Colon (tissue), 2 donors: Measurements from ENCODE around the gene IQSEC3.
"Not testable (repeated sequence)": the region's sequence is repeated elsewhere in the genome, so short reads cannot be mapped to it uniquely, and the experiment has no call there.

Experiments
- FAIRE-seq: peaks from 2 replicates; lab custom pipeline; 2012; peaks lifted over from hg19 to GRCh38; lab: Jason Lieb, UNC
- donor health status: control.
- donor health status: control.

The IQSEC3 gene

DNA sequence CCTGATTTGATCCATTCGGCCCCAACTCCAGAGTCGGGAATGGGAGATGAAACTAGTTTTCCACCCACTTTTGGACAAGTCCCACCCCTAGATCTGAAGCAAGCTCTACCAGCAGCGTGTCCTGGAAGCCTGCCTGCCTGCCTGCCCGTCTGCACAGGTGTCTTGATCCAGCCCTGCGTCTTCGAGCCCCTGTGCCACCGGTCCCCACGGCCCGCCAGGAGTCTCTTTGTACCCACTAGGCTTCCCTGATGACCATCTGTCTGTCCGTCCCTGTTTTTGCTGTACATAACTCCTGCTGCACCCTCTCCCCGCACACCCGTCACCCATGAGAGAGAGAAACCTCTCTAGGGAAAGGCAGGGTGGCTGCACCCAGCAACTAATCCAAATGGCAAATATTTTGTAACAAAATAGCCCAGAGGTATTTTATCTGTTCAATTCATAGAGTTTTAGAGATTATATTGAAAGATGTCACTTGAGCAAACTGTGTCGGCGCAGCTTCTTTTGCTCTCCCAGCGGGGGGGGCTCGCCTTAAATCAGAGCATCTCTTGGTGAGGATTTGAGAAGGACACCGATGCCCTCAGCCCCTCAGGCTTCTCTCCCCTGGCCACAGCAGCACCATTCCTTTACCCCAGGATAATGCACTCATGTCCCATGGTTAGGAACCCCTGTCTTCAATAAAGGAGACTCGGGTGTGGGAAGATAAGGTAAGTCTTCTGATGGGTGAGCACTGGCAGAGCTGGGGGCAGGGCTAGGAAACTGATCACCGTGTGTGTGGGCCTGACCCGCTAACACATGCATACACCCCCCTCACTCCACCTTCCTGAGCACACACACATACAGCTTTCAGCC lies 111.6 kb downstream of the IQSEC3 start:
- FAIRE-seq, result no peak

DNA sequence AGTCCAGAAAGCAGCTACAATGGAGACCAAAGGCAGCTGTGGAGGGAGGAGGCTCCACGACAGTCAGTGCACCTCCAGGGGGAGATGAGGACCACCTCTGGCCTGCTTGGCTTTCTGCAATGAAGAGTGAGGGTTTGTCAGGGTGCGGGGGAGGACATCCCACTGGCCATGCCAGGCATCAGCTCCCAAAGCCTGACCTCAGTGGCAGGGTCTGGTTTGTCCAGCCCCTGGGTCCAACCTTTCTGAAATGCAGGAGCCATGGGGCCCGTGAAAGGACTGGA lies 112.2 kb downstream of the IQSEC3 start:
- FAIRE-seq, result no peak

DNA sequence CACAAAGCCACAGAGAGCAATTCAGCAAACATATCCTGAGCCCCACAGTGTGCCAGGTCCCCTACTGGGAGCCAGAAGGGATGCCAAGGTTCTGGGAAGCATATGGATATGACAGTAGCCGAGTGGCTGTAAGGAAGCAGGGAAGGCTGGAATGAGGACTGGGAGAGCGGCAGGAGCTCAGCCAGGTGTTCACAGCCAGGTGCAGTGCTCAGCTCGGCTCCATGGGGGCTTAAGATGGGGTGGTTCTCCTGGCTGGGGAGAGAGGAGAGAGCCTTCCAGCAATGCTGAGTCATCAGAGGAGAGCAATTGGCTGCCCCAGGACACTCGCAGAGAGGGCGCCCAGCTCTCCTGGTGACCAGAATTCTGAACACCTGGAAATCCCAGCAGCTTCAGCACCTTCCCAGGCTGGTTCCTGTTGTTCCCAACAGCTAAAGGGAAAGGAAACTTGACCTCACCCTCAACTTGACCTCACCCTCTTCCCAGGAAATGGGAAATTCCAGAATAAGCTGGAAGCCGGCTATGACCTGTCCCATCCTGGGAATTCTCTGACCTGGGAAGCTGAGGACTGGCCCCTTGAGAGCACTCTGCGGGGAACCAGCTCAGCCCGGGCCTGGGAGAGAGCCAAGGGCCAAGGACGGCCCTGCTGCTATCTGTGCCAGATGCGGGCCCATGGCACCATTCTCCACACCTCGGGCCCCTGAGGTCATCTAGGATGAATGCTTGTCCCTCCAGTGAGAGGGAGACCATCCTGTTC lies 112.7 kb downstream of the IQSEC3 start:
- no peak for FAIRE-seq

DNA sequence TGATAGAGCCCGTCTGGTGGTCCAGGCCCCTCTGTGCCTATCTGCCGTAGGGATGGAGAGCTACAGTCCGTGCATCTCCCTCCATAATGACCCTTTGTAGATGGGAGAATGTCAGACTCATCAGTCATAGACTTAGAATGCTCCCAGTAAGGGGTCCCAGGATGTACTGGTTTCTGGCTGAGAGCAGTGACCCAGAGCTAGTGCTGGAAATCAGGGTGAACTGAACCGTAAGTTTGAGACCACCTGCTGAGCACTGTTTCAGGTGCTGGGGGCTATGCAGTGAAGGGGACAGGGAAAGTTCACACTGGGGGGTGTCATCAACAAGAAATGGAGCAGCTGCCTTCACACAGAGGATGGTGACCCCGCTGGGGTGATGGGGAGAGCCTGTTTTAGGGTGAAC lies 113.3 kb downstream of the IQSEC3 start:
- no peak for FAIRE-seq

DNA sequence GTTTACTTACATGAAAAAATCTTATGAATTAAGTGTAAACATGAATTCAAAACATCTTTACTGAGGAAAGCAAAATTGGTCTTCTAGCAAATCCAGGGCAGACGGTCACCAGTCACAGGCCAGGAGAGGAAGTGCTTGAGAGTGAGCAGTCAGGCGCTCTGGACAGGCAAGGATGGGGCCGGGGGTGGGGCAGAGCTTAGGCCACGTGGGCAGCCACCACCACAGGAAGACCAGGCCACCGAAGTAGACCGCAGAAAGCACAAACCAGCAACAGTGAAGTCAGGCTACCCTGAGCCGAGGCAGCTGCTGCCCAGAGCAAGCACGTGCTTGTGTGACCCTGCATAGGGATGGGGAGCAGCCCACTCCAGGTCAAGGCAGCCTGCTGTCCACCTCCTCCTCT lies 113.9 kb downstream of the IQSEC3 start:
- no peak for FAIRE-seq

DNA sequence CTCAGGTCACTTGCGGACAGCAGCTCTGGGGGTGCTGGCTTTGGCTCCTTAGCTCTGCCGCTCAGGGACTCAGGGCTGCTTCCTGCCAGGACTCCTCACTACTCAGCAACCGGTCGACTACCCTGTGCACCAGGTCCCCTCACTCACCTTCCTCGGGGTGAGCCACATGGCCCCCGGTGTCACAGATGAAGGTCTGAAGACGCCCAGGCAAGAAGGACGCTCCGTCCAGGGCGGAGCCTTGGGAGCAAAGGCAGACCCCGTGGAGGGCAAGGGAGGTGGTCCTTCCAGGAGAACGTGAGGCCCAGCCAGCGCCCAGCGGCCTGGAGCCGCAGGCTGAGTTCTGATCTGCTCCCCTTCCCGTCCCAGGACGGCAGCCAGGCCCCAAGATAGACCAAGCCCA lies 115.4 kb downstream of the IQSEC3 start:
- no peak for FAIRE-seq

DNA sequence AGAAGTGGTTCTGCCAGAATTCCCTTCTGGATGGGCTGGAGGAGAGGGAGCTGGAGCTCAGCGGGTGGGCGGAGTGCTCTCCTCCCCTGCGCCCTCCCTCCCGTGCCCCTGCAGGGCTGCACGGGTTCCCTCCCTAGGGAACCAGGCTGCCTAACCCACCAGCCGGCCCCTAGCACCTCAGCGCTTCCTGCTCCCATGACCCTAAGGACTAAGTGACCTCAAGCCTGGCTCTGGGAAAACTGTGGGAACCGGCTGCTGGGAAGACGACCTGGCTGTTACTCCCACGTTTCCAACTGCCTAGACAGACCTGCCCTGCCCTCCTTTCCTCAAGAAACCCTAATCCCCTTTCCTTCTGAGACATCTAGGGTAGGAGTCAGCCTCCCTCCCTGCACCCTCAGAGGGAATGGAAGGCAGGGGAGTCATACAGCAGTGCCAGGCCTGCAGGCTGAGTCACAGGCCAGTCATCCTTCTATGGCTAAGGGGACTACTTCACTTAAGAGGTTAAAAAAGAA lies 115.9 kb downstream of the IQSEC3 start:
- FAIRE-seq, result no peak

DNA sequence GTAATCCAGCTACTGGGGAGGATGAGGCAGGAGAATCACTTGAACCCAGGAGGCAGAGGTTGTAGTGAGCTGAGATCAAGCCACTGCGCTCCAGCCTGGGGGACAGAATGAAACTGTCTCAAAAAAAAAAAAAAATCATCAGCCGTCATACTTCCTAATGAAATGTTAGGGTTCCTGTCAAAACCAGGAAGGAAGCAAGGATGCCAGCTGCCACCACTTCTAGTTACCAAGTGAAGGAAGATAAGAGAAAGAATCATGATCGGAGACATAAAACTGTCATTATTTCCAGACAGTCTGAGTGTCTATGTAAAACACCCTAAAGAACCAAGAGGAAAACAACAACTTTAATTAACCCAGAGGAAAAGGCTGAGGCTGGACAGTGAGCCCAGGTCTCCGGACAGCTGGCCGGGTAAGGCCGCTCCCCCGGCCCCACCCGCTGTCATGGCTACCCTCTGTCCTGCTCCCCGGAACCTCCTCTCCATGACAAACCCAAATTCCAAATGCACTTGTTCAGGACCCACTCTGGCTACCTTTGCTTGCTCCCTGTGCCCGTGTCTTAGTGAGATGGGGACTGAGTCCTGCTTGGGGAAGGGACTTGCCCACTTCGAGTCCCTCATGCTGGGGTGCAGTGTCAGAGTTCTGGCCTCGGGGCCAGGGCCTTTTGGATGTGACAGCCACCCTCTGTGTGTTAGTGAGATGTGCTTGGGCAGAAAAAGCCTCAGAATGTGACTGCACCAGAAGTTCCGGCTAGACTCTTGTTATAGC lies 118.4 kb downstream of the IQSEC3 start:
- no peak for FAIRE-seq

DNA sequence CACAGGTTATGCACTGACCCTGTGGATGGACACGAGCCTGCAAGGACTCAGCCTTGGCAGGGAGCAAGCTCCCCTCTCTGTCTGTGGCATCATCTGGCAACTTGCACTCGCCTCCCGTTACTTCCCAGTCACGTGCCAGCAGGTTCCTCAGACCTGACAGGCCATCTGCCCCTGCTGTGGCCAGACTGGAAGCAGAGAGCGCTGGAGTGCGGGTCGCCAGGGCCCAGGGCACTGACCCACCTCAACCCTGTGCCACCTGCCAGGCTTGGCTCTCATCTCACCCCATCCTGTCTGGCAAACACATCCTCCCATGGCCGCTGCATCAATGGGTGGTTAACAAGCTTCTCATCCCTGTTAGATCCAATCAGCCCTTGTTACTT lies 119.0 kb downstream of the IQSEC3 start:
- FAIRE-seq, result no peak

DNA sequence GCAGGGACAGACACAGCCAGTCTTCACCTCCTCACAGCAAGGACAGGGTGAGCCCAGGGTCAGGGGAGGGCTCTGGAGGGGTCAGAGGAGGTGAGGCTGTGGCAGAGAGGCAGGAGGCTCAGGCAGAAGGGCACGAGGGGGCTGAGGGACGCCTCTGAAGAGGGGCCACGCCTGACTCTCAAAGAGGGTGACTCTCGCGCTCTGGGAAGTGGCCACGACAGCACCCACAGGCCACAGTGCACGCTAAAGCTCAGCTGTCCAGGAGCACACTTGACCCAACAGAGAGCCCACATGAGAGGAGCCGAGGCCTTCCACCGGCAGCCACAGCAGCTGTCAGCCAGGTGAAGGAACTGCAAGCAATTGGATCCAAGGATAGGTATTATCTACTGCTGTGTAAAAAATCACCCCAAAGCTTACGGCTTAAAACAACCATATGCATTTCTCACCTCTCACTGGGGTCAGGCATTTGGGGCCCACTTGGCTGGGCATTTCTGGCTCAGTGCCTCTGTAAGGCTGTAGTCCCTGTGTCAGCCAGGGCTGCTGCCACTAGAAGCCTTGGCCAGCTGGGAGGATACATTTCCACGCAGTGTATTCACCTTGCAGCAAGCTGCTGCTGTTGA lies 119.5 kb downstream of the IQSEC3 start:
- no peak for FAIRE-seq

DNA sequence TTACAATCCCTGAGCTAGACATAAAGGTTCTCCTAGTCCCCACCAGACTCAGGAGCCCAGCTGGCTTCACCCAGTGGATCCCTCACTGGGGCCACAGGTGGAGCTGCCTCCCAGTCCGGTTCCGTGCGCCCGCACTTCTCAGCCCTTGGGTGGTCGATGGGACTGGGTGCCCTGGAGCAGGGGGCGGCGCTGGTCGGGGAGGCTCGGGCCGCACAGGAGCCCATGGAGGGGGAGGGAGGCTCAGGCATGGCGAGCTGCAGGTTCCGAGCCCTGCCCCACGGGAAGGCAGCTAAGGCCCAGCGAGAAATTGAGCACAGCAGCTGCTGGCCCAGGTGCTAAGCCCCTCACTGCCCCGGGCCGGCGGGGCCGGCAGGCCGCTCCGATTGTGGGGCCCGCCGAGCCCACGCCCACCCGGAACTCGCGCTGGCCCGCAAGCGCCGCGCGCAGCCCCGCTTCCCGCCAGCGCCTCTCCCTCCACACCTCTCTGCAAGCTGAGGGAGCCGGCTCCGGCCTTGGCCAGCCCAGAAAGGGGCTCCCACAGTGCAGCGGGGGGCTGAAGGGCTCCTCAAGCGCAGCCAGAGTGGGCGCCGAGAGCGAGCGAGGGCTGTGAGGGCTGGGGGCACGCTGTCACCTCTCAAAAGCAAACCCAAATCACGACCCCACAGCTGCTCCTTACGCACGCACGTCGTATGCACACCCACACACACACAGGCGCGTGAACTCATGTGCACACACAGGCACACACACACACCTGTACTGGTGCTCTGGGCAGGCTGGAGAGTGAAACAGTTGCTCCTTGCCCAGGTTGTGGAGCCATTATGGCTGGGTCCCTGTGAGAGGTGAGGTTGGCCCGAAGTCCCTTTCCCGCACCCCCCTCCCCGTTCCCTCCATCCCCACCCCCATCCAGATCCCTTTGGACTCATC lies 121.7 kb downstream of the IQSEC3 start:
- FAIRE-seq, result not testable (repeated sequence)

DNA sequence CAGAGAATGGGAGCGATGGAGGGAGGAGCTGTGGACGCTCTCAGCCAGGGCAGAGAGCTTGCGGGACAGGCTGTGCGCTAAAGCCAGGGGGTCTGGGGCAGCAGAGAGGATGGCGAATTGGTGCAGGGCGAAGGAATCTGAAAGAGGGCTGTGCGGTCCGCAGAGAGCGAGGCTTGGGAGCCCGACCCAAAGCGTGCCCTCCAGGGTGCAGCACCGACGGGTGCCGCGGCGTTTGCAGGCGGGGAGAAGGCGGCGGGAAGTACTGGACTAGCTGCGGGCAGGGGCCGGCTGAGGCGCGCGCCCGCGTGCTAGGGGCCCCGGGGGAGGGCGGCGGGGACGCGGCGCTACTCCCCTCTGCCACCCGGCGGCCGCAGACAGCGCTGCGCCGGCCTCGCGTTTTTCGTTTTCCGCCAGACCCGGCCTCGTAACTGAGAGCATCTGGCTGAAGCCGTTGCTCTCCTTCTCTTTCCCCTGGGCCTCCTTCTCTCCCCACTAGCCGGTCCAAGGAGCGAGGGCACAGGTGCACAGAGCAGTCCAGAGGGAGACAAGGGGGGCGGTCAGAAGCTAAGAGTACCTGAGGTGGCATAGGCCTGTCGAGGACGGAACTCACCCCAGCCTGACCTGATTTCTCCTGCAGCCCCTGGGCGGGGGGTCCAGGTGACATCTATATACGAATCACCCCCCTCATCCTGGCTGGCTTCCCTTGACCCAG lies 122.5 kb downstream of the IQSEC3 start:
- no peak for FAIRE-seq

DNA sequence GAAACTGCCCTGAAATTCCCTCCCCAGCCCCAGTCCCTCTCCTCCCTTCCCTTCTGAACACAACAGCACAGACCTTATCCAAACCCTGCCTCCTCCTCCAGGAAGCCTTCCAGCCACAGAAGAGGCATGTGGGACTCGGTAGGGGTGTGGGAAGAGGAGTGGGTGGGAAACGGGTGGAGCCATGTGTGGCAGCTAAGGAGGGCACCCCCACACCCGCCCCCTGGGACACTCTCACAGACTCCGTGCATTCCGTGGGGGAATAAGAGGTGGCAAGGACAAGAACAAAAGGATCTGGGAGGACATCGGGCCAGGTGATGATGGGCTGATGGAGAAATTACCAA lies 123.0 kb downstream of the IQSEC3 start:
- no peak for FAIRE-seq

DNA sequence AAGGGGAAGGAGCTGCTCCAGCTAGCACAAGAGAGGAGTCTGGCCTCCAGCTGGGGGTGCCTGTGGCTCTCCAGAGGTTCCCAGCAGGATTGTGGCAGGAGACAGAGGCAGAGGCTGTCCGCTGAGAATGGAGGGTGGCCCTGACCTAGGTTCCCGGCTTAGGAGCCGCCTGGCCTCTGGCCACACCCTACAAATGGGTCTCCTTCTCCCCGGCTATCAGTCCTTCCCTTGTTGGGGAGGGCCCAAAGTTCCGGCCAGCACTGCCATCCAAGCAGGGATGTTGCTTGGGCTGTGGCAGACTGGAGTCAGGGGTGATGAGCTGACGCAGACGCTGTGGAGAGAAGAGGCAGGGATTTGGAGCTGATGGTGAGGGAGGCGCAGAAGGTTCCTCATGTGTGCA lies 124.3 kb downstream of the IQSEC3 start:
- no peak for FAIRE-seq

DNA sequence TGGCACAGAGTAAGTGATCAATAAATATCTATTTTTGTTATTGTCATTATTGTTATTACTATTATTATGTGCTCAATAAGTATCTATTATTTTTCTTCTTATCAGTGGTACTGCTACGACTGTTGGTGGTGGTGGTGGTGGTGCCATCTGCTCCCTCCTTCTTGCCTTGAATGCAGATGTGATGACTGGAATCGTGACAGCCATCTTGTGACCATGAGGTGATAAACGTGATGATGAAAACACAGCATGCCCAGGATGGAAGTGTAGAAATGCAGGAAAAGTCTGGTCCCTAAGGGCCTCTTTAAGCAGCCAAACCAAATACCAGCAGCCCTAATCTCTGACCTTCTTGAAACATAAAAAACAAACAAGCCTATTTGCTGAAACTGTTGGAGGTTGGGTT lies 125.0 kb downstream of the IQSEC3 start:
- FAIRE-seq, result no peak

DNA sequence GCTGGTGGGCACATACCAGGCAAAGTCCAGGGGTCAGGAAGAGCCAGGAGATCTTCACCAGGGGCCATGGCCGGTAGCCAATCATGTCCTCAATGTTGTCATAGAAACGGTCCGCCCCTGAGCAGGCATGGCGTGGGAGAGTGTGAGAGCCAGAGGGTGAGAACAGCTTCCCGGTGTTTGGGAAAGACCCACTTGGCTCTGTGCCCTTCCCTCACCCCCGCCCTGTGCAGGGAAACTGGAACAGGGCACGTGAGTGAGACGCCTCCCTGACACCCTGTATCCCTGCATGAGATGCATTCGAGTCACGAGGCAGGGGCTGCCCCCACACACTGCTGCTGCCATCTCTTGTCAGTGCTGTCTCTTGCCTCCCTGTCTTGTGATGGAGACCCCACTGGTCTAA lies 126.7 kb downstream of the IQSEC3 start:
- no peak for FAIRE-seq

DNA sequence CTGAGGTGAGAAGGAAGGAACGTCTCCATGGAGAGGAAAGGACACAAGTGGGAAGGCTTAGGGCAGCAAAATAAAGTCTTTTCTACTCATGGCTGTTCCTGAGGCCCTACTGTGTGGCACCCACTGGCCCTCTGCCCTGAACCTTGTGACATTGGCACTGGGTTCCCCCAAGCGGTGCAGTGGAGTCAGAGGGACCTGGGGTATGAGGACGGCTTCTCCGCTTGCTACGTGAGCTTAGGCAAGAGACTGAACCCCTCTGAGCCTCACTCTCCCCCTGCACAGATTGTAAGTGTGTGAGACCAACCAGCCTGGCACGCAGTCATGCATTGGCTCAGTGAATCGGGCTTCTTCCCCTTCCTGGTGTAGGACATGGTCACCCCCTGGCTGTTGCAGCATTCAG lies 127.7 kb downstream of the IQSEC3 start:
- no peak for FAIRE-seq

DNA sequence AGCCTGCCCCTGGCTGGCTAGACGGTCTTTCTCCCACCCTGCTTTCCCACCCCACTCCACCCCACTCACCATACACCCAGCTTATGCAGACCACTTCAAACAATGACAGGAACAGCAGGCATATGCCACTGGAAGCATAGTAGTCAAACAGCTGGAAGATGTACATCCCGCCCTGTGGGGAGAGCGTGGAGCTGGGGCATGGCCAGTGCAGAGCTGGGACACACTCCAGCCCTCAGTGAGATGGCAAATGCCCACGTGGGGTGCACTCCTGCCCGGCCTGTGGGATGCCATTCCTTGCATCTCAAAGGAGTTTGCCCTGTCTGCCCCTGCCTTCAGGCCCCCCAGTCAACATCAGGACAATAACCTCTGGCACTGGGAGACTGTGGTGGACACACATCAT lies 128.6 kb downstream of the IQSEC3 start:
- FAIRE-seq, result no peak

DNA sequence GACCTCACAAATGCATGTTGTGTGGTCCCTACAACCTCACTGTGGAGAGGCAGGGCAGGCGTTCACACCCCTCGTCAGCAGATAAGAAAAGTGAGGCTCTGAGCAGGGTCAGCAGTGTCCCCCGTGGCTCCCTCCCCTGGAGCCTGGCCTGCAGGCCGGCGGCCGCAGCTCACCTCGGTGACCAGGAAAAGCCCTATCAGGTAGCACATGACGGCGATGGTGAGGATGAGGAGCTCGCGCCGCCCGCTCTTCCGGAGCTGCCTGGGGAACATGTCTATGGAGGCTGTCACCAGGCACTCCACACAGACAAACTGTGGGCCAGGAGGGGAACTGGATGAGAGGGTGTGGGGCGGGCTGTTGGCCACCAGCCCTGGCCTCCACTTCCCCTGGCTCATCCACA lies 129.4 kb downstream of the IQSEC3 start:
- no peak for FAIRE-seq

DNA sequence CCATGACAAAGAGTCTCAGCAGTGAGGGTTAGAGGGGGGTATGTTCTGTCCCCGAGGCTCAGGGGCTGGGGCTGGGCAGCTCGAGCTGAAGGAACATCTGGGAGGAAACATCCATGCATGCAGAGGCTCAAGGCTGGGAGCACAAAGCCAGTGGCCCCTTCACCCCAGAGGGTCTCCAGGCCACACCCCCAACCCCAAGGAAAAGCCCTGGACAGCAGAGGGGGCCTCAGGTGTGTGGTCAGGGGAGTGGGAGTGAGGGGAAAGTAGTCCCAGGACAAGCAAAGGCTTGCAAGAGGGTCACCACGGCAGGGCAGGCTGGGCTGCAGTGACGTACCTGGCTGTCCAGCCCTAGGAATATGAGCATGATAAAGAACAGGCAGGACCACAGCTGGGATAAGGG lies 129.9 kb downstream of the IQSEC3 start:
- no peak for FAIRE-seq

DNA sequence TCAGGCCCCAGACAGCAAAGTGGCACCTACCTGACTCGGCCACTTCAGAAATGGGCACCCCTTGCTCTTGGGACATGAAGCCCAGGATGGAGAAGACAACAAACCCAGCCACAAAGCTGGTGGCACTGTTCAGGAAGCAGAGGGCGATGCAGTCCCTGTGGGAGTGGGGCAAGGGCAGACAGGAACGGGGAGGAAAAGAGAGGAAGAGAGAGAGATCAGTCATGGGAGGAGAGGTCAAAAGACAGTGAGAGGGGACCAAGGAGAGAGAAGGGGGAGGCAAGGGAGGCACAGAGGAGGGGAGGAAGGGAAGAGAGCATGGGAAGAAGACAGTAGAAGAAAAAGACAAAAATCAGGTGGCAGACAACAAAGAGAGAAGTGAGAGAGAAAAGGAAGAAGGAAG lies 130.8 kb downstream of the IQSEC3 start:
- no peak for FAIRE-seq
